ENCODE results near the gene NPFF.
"Not testable (repeated sequence)": the region's sequence is repeated elsewhere in the genome, so short reads cannot be mapped to it uniquely, and the experiment has no call there.

Gene NPFF, protein sequence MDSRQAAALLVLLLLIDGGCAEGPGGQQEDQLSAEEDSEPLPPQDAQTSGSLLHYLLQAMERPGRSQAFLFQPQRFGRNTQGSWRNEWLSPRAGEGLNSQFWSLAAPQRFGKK

DNA sequence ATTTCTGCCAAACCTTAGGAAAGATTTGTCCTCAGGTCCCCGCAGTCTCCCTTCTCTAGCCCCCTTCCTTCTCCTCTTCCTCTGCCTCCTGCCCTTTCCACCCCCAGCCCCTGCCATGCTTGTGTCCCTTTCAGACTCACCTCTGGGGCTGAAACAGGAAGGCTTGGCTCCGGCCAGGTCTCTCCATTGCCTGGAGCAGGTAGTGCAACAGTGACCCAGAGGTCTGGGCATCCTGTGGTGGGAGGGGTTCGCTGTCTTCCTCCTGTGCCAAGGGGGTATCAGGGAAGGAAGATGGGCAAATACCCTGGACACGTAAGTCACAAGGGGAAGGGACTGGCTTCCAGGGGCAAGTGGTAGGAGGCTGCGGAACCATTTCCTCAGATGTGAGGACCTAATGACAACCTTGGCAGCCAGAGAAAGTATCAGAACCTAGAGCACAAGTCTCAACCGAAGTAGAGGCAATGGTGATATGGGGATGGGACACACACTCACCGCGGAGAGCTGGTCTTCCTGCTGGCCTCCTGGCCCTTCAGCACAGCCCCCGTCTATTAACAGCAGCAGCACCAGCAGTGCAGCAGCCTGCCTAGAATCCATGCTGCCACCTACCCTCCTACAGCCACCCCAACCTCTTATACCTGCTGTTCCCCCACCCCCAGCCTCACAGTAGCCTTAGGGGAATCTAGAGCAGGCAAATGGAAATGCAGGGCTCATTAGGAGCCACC, at the start of gene NPFF:
NPFF (minus strand) TSS at position 604 of the 722 bp plus-strand sequence; CDS start at position 594, 10 bp downstream.
- no peak for DNase-seq

DNA sequence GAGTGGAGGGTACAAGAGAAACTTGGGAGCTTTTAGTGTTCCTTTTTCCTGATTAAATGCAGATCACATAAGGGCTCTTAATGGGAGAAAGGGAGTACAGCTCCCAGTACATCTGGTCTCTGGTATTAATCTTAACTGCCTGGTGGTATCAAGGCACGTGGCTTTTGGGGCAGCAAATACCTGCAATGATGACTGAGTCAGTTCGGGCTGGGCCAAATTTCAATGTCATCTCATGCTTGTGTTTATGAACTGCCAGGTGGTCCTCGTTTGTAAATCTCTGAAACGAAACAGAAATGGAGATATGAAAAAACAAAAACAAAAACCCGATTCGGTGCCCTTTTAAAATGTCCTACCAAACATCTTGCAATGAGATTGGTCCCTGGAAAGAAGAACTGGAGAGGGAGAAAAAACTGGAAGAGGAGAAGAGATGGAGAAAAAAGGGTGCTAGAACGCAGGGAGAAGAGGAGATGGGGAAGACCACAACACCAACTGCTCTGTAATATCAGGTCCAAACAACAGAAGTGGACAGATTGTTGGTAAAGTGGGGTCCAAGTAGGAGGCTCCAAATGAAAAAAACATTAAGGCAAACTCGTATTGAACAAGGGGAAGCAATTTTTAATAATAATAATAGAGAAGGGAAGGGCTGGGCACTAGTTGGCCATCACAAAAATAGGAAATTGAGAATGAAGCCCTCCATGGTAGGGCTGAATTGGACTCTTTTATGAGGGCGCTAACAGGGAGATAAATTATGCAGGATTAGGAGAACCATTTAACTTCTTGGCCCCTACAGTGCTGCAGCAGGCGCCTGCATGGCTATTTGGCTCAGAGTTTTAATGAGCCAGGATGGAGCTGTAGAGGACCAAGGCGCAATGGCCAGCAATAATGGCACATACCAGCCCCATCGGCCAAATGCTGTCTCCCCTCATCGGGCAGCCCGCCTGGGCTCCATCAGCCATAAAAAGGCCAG, 45.4 kb upstream of the NPFF start:
- no peak for DNase-seq

- no peak for DNase-seq
Measured at GRCh38 chr12:53551889-53552291, 44.6 kb upstream of the NPFF start.

GRCh38 chr12:53550595-53550994, 43.3 kb upstream of the NPFF start:
- no peak for DNase-seq

GRCh38 chr12:53550131-53550530, 42.8 kb upstream of the NPFF start:
- not testable (repeated sequence) for DNase-seq

DNA sequence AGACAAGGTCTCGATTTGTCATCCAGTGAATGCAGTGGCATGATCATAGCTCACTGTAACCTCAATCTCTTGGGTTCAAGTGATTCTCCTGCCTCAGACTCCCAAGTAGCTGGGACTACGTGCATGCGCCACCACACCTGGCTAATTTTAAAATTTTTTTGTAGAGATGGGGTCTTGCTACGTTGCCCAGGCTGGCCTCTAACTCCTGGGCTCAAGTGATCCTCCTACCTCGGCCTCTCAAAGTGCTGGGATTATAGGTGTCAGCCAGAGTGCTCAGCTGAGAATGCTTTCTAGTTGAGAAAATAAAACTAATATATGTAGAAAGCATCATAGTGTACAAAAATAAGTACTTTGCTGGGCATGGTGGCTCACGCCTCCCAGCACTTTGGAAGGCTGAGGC, 41.1 kb upstream of the NPFF start:
- DNase-seq = not testable (repeated sequence)

DNA sequence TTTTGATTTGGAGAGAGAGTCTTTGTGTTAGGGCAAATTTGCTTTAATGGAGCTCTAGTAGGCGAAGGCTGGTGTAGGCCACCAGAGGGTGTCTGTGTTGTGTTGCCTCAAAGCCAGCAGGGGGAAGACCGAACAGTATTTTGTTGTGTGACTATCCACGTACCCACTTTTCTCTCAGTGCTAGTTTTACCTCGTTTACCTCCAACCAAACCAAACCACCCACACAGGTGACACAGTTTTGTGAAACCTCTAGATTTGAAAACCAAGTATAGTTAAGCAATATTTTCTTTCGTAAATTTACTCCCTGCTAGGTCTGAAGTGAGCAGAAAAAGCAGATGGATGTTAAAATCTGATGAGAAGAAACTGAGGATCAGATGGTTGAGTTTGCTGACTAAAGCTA, 36.3 kb upstream of the NPFF start:
- DNase-seq = peak; percentile 51

DNA sequence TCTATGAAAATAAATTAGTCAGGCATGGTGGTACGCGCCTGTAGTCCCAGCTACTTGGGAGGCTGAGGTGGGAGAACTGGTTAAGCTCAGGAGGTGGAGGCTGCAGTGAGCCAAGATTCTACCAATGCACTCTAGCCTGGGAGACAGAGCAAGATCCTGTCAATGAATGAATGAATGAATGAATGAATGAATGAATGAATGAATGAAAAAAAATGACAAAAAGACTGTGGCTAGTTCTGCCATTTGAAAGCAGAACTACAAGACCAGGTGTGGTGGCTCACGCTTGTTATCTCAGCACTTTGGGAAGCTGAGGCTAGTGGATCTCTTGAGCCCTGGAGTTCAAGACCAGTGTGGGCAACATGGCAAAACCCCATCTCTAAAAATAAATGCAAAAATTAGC, 32.2 kb upstream of the NPFF start:
- DNase-seq = no peak

DNA sequence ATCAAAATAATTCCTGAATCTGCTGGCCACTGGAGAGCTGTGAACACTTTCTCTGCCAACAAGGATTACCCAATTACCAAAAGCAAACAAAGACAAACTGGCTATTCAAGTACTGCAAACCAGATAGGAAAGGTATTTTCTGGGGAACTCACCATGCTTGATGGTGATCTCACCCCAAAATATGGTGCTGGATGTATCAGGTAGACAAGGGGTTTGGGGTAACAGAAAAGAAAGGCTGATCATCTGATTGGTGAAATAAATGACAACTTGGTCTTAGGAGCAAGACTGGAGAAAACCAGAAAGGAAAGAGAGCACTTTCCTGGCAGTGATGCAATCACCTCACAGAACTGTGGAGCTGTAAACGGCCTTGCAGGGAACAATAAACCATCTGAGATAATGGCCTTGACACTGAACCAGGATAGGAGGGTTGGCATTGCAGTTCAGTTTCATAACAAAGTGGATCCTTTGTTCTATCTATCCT, 31.0 kb upstream of the NPFF start:
- DNase-seq = peak; percentile 89

- no peak for DNase-seq
Measured at GRCh38 chr12:53536962-53537361, 29.7 kb upstream of the NPFF start.

- no peak for DNase-seq
Measured at GRCh38 chr12:53533471-53533870, 26.2 kb upstream of the NPFF start.

- DNase-seq = no peak
Measured at GRCh38 chr12:53532524-53533445, 25.5 kb upstream of the NPFF start.

DNA sequence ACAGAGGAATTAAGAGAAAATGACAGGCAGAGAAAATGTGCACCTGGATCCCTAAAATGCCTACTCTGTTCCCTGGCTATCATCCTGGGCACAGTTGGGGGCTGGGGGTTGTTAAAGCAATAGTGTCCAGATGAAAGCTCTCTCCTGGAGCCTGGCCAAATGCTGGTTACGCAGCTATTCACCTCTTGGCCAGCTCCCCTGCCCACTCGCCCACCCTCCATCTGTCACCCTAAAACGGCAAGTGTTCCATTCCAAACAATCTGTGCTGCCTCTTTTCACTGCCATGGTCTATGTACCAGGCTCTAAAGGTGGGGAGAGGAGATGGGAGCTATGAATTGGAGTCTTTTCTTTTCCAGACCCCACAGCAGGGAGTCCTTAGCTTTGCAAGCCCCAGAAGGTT, 24.7 kb upstream of the NPFF start:
- no peak for DNase-seq

- DNase-seq = no peak
Measured at GRCh38 chr12:53530920-53531319, 23.6 kb upstream of the NPFF start.

DNA sequence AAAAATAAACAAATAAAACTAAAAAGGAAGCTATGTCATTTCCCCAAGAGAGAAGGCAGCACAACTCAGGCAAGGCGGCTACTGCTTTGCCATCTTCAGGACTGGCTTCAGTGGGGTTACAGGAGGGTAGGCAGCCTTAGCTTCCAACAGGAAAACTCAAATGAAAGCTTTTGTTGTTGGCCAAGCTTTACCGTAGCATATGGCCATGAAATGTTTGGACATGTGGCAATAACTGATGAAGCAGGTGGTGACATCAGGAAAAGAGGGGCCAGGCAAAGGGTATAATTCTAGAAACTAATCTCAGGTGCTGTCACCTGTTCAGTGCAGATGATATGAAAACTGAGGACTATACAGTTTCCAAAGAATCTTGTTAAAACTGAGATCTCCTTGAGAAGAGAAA, 22.8 kb upstream of the NPFF start:
- DNase-seq = no peak

DNA sequence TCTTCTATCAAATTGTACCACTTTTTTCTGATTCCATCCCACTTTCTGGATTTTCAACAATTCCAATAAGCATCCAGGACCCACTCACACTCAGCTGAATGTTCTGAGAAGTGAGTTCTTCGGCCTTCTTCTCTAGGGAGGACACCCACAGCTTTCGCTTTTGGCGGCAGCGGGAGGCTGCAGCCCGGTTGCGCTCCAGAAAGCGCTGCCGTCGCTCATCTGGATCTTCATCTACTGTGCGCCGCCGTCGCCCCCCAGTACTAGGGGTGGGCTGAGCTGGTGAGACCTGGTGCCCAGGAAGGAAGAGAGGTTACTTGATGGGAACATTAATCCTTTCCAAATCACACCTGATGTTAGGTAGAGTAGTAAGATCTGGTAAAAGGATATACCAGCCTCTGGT, 17.2 kb upstream of the NPFF start:
- DNase-seq = no peak

DNA sequence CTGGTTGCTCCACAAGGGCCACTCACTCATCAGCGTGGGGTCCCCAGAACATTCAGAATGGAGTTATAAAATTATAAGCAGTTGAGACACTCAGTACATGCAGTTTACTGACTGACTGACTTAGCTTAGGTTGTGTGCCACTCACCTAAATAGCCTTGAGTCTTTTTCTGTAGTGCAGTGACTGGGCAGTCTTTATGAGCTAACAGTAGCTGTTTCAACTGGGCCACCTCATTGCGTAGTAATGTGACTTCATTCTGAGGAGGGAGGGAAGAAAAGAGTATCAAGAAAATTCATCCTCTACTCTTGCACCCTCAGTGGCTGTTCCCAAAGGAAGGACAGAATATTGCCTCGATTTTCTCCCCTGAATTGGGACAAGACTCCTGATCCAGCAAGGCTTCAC, 15.8 kb upstream of the NPFF start:
- no peak for DNase-seq

DNA sequence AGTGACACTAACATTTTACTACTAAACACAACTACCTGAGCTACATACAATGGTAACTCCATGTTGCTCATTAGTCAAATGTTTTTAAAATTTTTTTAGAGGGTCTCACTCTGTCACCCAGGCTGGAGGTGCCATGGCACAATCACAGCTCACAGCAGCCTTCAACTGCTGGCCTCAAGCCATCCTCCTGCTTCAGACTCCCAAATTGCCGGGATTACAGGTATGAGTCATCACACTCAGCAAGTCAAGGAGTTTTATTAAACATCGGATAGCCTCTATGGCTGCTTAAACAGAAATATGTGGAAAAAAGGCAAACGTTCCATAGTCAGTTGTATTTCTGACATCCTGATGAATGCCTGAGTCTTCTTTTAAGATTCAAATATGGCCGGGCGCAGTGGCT, 11.1 kb upstream of the NPFF start:
- DNase-seq = no peak

DNA sequence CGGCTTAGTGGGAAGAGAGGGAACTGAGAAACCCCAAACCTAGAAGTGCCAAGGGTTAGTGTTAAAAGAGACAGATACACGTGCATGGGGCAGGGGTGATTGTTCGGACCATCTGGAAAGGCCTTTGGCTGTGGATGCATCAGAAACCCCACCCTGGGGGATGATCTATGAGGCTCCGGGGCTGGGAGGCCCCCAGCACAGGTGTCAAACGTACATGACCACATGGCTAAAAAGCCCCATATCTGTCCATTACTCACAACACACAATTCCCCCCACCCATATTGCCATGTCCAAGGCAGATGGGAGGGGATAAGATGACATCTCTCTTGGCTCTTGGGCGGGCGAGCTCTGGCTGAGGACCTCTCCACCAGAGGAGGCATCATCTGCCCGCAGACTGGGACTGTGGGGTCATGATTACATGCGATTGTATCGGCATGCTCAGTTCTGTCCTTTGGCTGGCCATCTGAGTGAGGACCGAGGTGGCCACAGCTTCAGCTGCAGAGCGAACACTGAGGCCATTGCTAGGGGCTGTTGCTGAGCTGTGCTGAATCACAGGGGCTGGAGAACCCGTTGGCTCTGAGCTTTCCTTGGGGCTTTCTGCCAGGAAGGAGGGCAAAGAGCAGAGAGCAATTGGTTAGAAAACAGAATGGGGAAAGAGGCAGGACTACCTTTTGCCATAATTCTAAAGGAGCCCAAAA, 9.6 kb upstream of the NPFF start:
- DNase-seq = no peak

DNA sequence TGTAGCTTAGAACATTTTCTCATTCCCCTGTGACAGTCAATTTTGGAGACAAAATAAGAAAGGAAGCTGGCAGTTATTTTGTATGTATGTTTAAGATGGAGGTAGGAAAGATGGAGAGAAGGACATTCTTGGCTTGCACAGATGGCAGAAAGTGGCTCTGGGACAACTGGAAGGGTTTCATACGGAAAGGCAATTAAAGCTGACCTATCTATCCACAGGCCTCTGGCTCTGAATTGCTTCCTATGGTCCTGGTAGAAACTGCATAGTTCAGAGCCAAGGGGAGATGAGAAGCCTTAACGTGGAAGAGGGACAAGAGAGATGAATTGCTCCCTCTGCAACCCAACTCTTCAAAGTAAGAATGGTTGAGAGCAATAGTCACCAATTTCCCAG, 8.0 kb upstream of the NPFF start:
- DNase-seq = no peak

DNA sequence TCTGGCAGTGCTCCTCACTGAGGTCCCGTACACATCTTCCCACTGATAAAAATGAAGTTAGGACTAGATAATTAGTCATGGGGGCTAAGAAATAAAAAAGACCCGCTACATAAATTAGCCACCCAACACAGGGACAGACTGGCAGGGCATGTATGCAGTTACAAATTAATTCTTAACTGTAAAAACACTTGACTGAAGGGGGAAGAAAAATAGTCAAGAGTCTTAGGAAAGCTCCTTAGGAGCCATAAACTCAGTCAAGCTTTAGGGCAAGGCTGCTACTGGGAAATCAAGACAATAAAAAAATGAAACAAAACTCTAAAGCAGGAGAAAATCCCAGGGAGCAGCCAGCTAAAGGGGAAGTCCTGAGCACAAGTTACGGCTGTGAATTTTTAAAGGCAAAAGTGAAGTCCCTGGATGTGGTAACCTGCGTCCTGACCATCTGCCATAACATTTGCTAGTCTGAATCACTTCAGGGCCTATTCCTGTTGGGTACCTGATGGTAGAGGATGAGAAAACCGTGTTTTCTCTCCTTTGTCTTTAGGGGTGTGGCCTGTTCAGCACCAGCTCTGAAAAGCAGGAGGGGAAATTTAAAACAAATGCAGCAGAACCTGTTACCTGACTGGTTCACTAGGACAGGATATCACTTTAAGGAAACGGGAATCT, 7.5 kb upstream of the NPFF start:
- no peak for DNase-seq
